ENCODE results near the gene KLK8. TPM values are rescaled to one million over a fixed set of nuclear protein-coding genes. Genes with fewer than 3 reads are reported as not detected.
"Not testable (repeated sequence)": the region's sequence is repeated elsewhere in the genome, so short reads cannot be mapped to it uniquely, and the experiment has no call there.

The KLK8 gene
- total RNA-seq, 1 donor from 2014 or later, result 3.1 TPM

DNA sequence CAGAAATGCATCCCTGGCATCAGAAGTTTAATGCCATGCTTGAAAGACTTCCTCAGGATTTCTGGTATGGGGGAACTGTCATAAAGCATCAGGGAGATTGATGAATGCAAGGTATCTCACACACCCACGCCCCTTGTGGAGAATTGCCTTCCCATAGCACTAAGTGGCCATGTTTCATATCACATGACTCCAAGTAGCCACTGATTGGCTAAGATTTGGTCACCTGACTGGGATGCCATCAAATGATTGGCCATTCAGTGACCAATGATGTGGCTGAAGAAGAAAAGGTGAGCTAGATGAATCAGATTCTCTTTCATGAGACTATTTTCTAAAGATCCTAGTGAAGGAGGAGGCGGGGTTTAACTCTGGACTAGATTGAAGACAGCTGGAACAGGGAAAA, 7.3 kb downstream of the KLK8 start:
- TF ChIP-seq, protein P1, sequence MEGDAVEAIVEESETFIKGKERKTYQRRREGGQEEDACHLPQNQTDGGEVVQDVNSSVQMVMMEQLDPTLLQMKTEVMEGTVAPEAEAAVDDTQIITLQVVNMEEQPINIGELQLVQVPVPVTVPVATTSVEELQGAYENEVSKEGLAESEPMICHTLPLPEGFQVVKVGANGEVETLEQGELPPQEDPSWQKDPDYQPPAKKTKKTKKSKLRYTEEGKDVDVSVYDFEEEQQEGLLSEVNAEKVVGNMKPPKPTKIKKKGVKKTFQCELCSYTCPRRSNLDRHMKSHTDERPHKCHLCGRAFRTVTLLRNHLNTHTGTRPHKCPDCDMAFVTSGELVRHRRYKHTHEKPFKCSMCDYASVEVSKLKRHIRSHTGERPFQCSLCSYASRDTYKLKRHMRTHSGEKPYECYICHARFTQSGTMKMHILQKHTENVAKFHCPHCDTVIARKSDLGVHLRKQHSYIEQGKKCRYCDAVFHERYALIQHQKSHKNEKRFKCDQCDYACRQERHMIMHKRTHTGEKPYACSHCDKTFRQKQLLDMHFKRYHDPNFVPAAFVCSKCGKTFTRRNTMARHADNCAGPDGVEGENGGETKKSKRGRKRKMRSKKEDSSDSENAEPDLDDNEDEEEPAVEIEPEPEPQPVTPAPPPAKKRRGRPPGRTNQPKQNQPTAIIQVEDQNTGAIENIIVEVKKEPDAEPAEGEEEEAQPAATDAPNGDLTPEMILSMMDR (IDR thresholded peaks at IDR 0.05; ENCODE audit: insufficient read depth, low read length, poor library complexity, severe bottlenecking), result no peak
- no peak for DNase-seq (ENCODE audit: low read depth)
- Histone ChIP-seq H3K36me3 (ENCODE audit: control insufficient read depth, insufficient read depth, low read length) (no peaks in the 10 kb centered on the region), H3K27me3 (ENCODE audit: control insufficient read depth, insufficient read depth, low read length) (no peaks in the 10 kb centered on the region), H3K4me3 (ENCODE audit: low read depth, low read length) (no peak overlapping the region)

DNA sequence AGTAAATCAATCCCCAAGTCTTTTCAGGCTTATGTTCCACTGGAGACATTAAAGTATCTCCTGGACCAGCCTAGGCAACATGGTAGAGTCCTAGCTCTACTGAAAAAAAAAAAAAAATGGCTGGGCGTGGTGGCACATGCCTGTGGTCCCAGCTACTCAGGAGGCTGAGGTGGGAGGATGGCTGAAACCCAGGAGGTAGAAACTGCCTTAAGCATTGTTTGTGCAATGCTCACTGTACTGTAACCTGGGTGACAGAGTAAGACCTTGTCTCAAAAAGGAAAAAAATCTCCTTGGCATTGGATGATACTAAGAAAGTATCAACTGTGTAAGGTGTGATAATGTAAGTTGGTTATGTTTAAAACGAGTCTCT, 8.8 kb downstream of the KLK8 start:
- no peaks in the 10 kb centered on the region for H3K36me3 ChIP-seq (ENCODE audit: control insufficient read depth, insufficient read depth, low read length)
- no peak overlapping the region for H3K4me3 ChIP-seq (ENCODE audit: low read depth, low read length)
- no peak for DNase-seq (ENCODE audit: low read depth)
- TF ChIP-seq, protein P1 (IDR thresholded peaks at IDR 0.05; ENCODE audit: insufficient read depth, low read length, poor library complexity, severe bottlenecking), result no peak
- no peaks in the 10 kb centered on the region for H3K27me3 ChIP-seq (ENCODE audit: control insufficient read depth, insufficient read depth, low read length)

DNA sequence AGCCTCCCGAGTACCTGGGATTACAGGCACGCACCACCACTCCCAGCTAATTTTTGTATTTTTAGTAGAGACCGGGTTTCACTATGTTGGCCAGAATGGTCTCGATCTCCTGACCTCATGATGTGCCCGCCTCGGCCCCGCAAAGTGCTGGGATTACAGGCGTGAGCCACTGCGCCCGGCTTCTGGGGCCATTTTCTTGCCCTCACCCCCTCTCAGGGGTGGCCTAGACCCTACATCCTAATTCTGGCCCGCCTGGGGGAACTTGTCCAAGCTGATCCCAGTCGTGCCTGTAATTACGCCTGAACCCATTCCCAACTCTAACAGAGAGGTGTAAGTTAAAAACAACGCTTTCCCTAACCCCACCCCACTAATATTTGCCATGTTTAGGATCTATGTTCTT, 17.0 kb downstream of the KLK8 start:
- not testable (repeated sequence) for H3K4me3 ChIP-seq (ENCODE audit: low read depth, low read length); DNase-seq (ENCODE audit: low read depth); H3K36me3 ChIP-seq (ENCODE audit: control insufficient read depth, insufficient read depth, low read length); H3K27me3 ChIP-seq (ENCODE audit: control insufficient read depth, insufficient read depth, low read length)

DNA sequence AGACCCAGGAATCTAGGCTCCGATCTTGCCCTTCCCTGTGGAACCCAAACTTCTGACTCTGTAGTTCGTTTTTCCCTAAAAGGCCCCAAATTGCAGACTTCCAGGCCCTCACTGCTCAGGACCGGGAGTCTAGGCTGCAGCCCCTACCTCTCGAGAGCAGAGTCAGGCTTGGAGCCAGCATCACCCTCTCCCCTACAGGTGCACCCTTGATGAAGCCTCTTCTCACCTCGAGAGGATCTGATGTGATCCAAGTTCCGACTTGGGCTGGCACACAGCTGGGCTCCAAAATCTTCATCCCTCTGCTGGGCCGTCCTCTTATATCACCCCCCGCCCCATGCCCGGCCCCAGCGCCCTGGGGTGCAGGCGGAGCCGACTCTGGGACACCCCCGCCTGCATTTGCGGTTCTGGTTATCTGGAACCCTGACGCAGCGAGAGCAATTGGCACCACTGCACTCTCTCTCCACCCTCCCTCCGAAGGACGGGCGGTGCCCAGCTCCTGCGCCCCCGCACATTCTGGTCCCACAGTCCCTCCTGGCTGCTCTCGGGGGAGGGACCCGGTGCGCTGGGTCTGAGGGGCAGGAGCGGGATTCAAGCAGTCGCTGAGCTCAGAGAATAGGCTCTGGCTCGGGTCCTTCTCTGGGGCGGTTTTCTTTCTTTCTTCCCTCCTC, 17.6 kb downstream of the KLK8 start, which contains the start of gene KLK7:
Gene KLK7 (minus strand): TSS at position 293 of the 668 bp plus-strand sequence. CDS start 1,518 bp downstream, outside the sequence.
- TF ChIP-seq, protein P1 (IDR thresholded peaks at IDR 0.05; ENCODE audit: insufficient read depth, low read length, poor library complexity, severe bottlenecking), result no peak
- H3K36me3 ChIP-seq (ENCODE audit: control insufficient read depth, insufficient read depth, low read length), result no peaks in the 10 kb centered on the region
- H3K4me3 ChIP-seq (ENCODE audit: low read depth, low read length), result peak within 1 kb of the TSS; percentile 5
- peaks cover 2% of the 10 kb centered on the region for H3K27me3 ChIP-seq (ENCODE audit: control insufficient read depth, insufficient read depth, low read length)
- no peak for DNase-seq (ENCODE audit: low read depth)

DNA sequence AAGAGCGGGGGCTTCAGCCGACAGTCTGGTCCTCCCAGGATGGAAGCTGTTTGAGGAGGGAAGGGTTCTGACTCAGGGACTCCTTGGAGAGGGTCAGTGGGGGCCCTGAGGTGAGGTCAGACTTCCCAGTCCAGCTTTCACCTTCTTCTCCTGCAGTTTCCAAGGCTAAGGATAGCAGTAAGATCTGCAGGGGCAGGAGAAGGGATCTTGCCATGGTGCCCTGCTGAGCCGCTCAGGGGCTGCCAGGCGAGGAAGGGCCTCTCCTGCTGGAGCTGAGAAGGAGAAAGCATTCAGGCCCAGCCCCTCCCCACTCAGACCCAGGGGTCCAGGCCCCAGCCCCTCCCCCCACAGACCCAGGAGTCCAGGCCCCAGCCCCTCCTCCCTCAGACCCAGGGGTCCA, 19.2 kb downstream of the KLK8 start:
- Histone ChIP-seq H3K27me3 (ENCODE audit: control insufficient read depth, insufficient read depth, low read length) (peaks cover 2% of the 10 kb centered on the region), H3K36me3 (ENCODE audit: control insufficient read depth, insufficient read depth, low read length) (no peaks in the 10 kb centered on the region), H3K4me3 (ENCODE audit: low read depth, low read length) (no peak overlapping the region)
- TF ChIP-seq, protein P1 (IDR thresholded peaks at IDR 0.05; ENCODE audit: insufficient read depth, low read length, poor library complexity, severe bottlenecking), result no peak
- DNase-seq (ENCODE audit: low read depth), result no peak

DNA sequence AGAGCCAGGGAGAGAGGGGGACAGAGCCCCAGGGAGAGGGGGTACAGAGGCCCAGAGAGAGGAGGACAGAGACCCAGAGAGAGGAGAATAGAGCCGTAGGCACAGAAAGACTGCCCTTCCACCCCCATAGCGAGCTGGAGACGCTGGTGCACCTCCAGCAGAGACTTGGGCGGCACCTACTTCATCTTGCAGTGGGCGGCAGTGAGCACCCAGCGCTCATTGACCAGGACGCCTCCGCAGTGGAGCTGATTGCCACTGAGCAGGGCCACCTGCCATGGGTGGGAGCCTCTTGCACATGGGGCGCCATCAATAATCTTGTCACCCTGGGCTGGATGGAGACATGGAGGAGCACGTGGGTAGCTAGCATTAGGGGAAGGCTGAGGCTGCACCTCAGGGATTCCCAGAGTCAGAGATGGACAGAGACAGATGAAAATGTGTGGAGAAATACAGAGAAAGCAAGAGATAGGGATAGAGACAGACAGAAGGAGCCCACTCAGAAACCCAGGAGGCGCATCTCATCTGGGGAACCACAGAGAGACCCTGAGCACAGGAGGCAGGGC, 19.7 kb downstream of the KLK8 start:
- no peaks in the 10 kb centered on the region for H3K36me3 ChIP-seq (ENCODE audit: control insufficient read depth, insufficient read depth, low read length)
- H3K27me3 ChIP-seq (ENCODE audit: control insufficient read depth, insufficient read depth, low read length), result peaks cover 2% of the 10 kb centered on the region
- no peak overlapping the region for H3K4me3 ChIP-seq (ENCODE audit: low read depth, low read length)
- TF ChIP-seq, protein P1 (IDR thresholded peaks at IDR 0.05; ENCODE audit: insufficient read depth, low read length, poor library complexity, severe bottlenecking), result no peak
- DNase-seq (ENCODE audit: low read depth), result no peak
